MCF 10A (cell line): ENCODE data around the gene ALDH1L2. TPM values are rescaled to one million over a fixed set of nuclear protein-coding genes. Genes with fewer than 3 reads are reported as not detected.

Experiments
- BruUV-seq: library from RNA; stranded (reverse); fragments of 400-500 nt; replicated peaks from 2 replicates; lab custom pipeline; 2021; lab: Mats Ljungman, UMichigan
- CTCF ChIA-PET: fragments of 300-600 bp; sonication (Branson Sonifier 250); formaldehyde crosslinking; extraction: SDS; loops from one replicate; lab custom pipeline; 2021; ENCODE audit warnings: antibody characterized with exemption, inconsistent platforms; lab: Yijun Ruan, JAX
- POLR2A ChIA-PET: fragments of 300-600, 350-650 bp; sonication (Branson Sonifier 250); formaldehyde crosslinking; extraction: SDS; loops from one replicate; lab custom pipeline; 2020; ENCODE audit warnings: antibody characterized with exemption, inconsistent platforms; lab: Yijun Ruan, JAX
- DNase-seq: peaks from one replicate; pipeline ENCODE4 v3.0.0-alpha.2; 2018; ENCODE audit not compliant: unreplicated experiment
- H3K27ac Mint-ChIP-seq: one replicate; pipeline ENCODE4 v1.8.0; 2022; ENCODE audit warnings: mild to moderate bottlenecking, low read depth, mixed read lengths; ENCODE audit not compliant: unreplicated experiment
- H3K27me3 Mint-ChIP-seq: one replicate; pipeline ENCODE4 v1.8.0; 2022; ENCODE audit warnings: mixed read lengths; ENCODE audit not compliant: insufficient read depth, unreplicated experiment
- H3K36me3 Mint-ChIP-seq: one replicate; pipeline ENCODE4 v1.8.0; 2022; ENCODE audit warnings: mild to moderate bottlenecking, moderate library complexity, mixed read lengths; ENCODE audit not compliant: insufficient read depth, unreplicated experiment
- H3K4me1 Mint-ChIP-seq: one replicate; pipeline ENCODE4 v1.8.0; 2022; ENCODE audit warnings: mixed read lengths; ENCODE audit not compliant: insufficient read depth, unreplicated experiment
- H3K4me3 Mint-ChIP-seq: one replicate; pipeline ENCODE4 v1.8.0; 2022; ENCODE audit warnings: mild to moderate bottlenecking, moderate library complexity, mixed read lengths; ENCODE audit not compliant: unreplicated experiment
- H3K9me3 Mint-ChIP-seq: one replicate; pipeline ENCODE4 v1.8.0; 2022; ENCODE audit warnings: mixed read lengths; ENCODE audit not compliant: unreplicated experiment
- intact Hi-C: fragments of 100-400 bp; cut with micrococcal nuclease; formaldehyde crosslinking; loops from 2 replicates; pipeline ENCODE4 v1.14.1; 2022
- total RNA-seq: library from RNA; stranded (reverse); gene quantifications from 2 replicates; pipeline ENCODE4 v1.2.3, GENCODE V29; 2022
- TF ChIP-seq, protein P1 (sequence below): fragments of 200-600 bp; IDR thresholded peaks from one replicate; pipeline ENCODE4 v1.8.0; 2022; ENCODE audit warnings: antibody characterized with exemption, mild to moderate bottlenecking; ENCODE audit not compliant: unreplicated experiment

Gene ALDH1L2
- total RNA-seq, 1 experiment from 2014 or later, result 165 TPM

DNA sequence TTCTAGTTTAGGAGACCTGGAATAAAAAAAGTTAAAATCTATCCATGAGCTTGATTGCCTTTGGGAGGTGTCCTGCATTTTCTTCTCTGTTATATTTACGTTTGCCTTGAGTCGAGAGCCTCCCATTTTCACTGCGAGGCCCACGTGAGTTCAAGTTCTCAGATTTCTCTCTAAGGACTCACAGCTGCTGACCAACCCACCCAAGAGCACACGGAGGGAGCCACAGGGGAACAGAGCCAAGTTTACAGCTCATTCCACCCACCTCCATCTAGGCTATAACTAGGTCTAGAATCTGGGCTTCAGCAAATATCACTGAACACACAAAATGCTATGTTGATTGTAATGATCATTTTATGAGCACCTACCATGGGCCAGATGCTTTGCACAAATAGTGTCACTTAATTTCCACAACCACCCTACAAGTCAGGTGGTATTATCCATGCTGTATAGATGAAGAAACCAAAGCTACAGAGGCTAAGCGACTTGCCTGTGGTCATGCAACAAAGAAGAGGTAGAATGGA is 16.7 kb downstream of the ALDH1L2 start:
- Mint-ChIP-seq H3K27me3 (no peaks in the 10 kb centered on the region), H3K9me3 (no peaks in the 10 kb centered on the region), H3K4me3 (no peak overlapping the region), H3K27ac (no peak overlapping the region), H3K4me1 (no peaks in the 10 kb centered on the region), H3K36me3 (peaks cover 78% of the 10 kb centered on the region)
- TF ChIP-seq, protein P1, sequence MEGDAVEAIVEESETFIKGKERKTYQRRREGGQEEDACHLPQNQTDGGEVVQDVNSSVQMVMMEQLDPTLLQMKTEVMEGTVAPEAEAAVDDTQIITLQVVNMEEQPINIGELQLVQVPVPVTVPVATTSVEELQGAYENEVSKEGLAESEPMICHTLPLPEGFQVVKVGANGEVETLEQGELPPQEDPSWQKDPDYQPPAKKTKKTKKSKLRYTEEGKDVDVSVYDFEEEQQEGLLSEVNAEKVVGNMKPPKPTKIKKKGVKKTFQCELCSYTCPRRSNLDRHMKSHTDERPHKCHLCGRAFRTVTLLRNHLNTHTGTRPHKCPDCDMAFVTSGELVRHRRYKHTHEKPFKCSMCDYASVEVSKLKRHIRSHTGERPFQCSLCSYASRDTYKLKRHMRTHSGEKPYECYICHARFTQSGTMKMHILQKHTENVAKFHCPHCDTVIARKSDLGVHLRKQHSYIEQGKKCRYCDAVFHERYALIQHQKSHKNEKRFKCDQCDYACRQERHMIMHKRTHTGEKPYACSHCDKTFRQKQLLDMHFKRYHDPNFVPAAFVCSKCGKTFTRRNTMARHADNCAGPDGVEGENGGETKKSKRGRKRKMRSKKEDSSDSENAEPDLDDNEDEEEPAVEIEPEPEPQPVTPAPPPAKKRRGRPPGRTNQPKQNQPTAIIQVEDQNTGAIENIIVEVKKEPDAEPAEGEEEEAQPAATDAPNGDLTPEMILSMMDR, result no peak
- DNase-seq, result no peak
- BruUV-seq, result no TSS peak
- intact Hi-C loops, result no loop called here
- POLR2A ChIA-PET, result interaction anchor here (1.1 kb wide), 1 partner anchor 24 kb away, joined by 3 read pairs; no protein-coding TSS in a partner anchor
- CTCF ChIA-PET, result interaction anchor here (0.5 to 1.2 kb wide), 5 partner anchors 12 to 865 kb away, joined by 3 to 6 read pairs (median 3); no protein-coding TSS in a partner anchor

DNA sequence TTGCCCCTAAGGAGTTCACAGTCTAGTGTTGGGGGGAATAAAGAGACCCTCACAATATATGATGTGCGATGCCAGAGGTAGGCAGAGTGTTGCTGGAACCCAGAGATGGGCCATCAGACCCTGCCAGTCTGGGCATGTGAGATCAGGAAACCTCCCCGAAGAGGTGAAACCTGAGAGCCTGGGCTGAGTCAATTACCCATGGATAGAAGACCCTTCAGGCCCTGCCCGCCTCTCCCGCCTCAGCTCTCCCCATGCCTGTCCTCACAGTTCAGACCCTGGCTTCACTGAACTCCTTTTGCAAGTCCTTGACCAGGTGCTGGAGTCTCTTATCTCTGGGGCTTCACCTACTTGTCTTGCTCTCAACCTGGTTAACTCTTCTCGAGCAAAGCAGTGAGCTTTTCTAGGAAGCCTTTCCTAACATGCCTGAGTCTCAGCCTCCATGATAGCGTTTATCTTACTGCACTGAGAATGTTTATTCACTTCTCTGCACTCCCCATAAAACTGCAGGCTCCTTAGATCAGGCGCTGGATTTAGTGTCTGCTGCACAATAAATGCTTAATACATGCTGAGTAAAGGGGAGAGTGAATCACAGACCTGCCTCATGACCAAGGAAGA is 19.6 kb downstream of the ALDH1L2 start:
- intact Hi-C loops, result no loop called here
- BruUV-seq, result no TSS peak
- DNase-seq, result no peak
- Mint-ChIP-seq H3K9me3 (no peaks in the 10 kb centered on the region), H3K4me1 (peaks cover 4% of the 10 kb centered on the region), H3K36me3 (peaks cover 88% of the 10 kb centered on the region), H3K4me3 (no peak overlapping the region), H3K27ac (no peak overlapping the region), H3K27me3 (no peaks in the 10 kb centered on the region)
- POLR2A ChIA-PET, result interaction anchor here (2.0 kb wide), 1 partner anchor 43 kb away, joined by 5 read pairs; the partner anchor contains the start of gene WASHC4
- TF ChIP-seq, protein P1, result no peak
- CTCF ChIA-PET, result interaction anchor here (1.1 kb wide), 1 partner anchor 10 kb away, joined by 4 read pairs; no protein-coding TSS in a partner anchor

GRCh38 chr12:105060715-105061378 is 23.4 kb downstream of the ALDH1L2 start:
- H3K9me3 Mint-ChIP-seq, result peaks cover 13% of the 10 kb centered on the region
- no peaks in the 10 kb centered on the region for H3K27me3 Mint-ChIP-seq
- TF ChIP-seq, protein P1, result no peak
- H3K4me1 Mint-ChIP-seq, result peaks cover 4% of the 10 kb centered on the region
- ChIA-PET CTCF (interaction anchor here (0.6 to 0.8 kb wide), 5 partner anchors 8 to 1028 kb away, joined by 3 to 5 read pairs (median 3); no protein-coding TSS in a partner anchor), POLR2A (interaction anchor here (0.6 to 2.4 kb wide), 4 partner anchors 9 to 771 kb away, joined by 3 to 9 read pairs (median 5); partner anchors contain the start of gene WASHC4)
- peak; percentile 50 for DNase-seq
- no TSS peak for BruUV-seq
- peaks cover 90% of the 10 kb centered on the region for H3K36me3 Mint-ChIP-seq
- H3K4me3 Mint-ChIP-seq, result no peak overlapping the region
- intact Hi-C loops, result no loop called here
- peak overlapping the region; percentile 22 for H3K27ac Mint-ChIP-seq

DNA sequence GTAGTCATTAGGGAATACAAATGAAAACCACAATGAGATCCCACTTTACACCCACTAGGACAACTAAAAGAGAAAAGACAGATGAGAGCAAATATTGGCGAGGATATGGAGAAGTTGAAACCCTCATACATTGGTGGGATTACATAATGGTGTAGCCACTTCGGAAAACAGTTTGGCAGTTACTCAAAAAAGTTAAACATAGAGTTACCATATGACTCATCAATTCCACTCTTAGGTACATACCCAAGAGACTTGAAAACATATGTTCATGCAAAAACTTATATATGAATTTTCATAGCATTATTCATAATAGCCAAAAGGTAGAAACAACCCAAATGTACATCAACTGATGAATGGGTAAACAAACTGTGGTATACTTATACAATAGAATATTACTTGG is 27.1 kb downstream of the ALDH1L2 start:
- CTCF ChIA-PET, result no interaction called here
- no peak overlapping the region for H3K27ac Mint-ChIP-seq
- BruUV-seq, result no TSS peak
- intact Hi-C loops, result no loop called here
- POLR2A ChIA-PET, result interaction anchor here (0.6 kb wide), 1 partner anchor 30 kb away, joined by 4 read pairs; no protein-coding TSS in a partner anchor
- no peak overlapping the region for H3K4me3 Mint-ChIP-seq
- no peaks in the 10 kb centered on the region for H3K27me3 Mint-ChIP-seq
- peaks cover 9% of the 10 kb centered on the region for H3K4me1 Mint-ChIP-seq
- no peak for DNase-seq
- peaks cover 85% of the 10 kb centered on the region for H3K36me3 Mint-ChIP-seq
- TF ChIP-seq, protein P1, result no peak
- H3K9me3 Mint-ChIP-seq, result peaks cover 18% of the 10 kb centered on the region
